Left lung (tissue), 10 donors: Measurements from ENCODE around the gene RBPJL. TPM values are rescaled to one million over a fixed set of nuclear protein-coding genes. Genes with fewer than 3 reads are reported as not detected.

Source experiments
- ATAC-seq: fragments of 200-7000 bp; cut with Tn5 transposase; one replicate; pipeline ENCODE4 v1.9.1; 2020; ENCODE audit warnings: moderate library complexity
- DNase-seq, 4 donors: peaks; one replicate each; pipeline ENCODE4 v3.0.0-alpha.2; 2013 to 2020
- H3K27ac ChIP-seq, 2 donors: fragments of 200-600 bp; sonication (generic) in 1 of 2; one replicate each; pipeline versions ENCODE4 v1.5.0 to v1.8.0; 2020 to 2021
- H3K27me3 ChIP-seq, 2 donors: fragments of 200-600 bp; sonication (generic) in 1 of 2; one replicate each; pipeline versions ENCODE4 v1.5.0 to v1.8.0; 2020 to 2021
- H3K36me3 ChIP-seq, 2 donors: fragments of 200-600 bp; sonication (generic) in 1 of 2; one replicate each; pipeline versions ENCODE4 v1.5.0 to v1.8.0; 2020 to 2021
- H3K4me1 ChIP-seq, 2 donors: fragments of 200-600 bp; one replicate each; pipeline ENCODE4 v1.8.0; 2021
- H3K4me3 ChIP-seq, 2 donors: fragments of 200-600 bp; sonication (generic) in 1 of 2; one replicate each; pipeline versions ENCODE4 v1.5.0 to v1.8.0; 2020 to 2021; ENCODE audit warnings: mild to moderate bottlenecking in 1 of 2
- H3K9me3 ChIP-seq, 2 donors: fragments of 200-600 bp; sonication (generic) in 1 of 2; one replicate each; pipeline versions ENCODE4 v1.5.0 to v1.8.0; 2020 to 2021
- intact Hi-C, 2 donors: fragments of 100-400 bp; cut with DNase I; formaldehyde crosslinking; loops; one replicate each; pipeline versions ENCODE4 v1.11.2 to v1.14.2; 2022
- polyA plus RNA-seq, 6 donors: library from polyadenylated mRNA; unstranded; fragments of 120-200 nt; gene quantifications; one replicate each; pipeline ENCODE4 v1.2.1, GENCODE V29; 2013; ENCODE audit not compliant: insufficient read length in 6 of 6
- total RNA-seq, 2 donors: library from RNA; stranded (reverse); fragmentation: NEBNext Ultra II Directional; extraction: Animal tissue kit (Norgen Biotek cat#: 25700); gene quantifications; one replicate each; pipeline ENCODE4 v1.2.1, GENCODE V29; 2021
- TF ChIP-seq, protein P1 (sequence below), 2 donors: fragments of 200-600 bp; sonication (generic) in 1 of 2; IDR thresholded peaks; one replicate each; pipeline versions ENCODE4 v1.5.0 to v1.8.0; 2021; ENCODE audit warnings: antibody characterized with exemption in 2 of 2
- donor health status: DM: no; HTN: yes; CAD: no.
- donor health status: DM: no; HTN: no; CAD: no.

The RBPJL gene
- total and polyA plus RNA-seq, 8 donors, result not detected

DNA sequence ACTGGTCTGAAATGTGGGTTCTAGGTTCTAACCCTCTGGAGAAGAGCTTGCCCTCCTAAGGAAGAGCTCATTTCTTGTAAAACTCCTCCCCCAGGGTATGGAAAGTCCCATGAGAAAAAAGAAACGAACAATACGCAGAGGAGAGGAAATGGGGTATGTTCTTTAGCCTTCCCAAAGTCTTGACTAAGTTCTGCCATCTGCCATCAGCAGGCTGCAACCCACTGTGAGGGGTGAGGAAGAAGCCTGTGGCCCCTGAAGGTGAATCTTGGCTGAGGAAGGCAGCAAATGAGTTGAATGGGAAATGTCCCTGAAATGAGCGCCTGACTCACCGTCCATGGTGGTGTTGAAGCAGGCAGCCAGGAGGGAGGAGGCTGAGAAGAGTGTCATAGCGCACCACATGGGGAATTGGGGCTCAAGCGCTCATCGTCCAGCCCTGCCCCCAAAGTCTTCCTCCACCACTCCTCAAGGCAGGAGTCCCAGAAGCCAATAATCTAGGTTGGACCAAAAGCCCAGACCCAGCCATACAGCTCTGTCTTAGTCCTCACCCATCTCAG is 11.8 kb downstream of the RBPJL start:
- no peaks in the 10 kb centered on the region for H3K9me3 ChIP-seq
- ATAC-seq (no peak), DNase-seq (no peak)
- H3K27ac ChIP-seq, result no peak overlapping the region
- intact Hi-C loops, result no loop called here
- TF ChIP-seq, protein P1, sequence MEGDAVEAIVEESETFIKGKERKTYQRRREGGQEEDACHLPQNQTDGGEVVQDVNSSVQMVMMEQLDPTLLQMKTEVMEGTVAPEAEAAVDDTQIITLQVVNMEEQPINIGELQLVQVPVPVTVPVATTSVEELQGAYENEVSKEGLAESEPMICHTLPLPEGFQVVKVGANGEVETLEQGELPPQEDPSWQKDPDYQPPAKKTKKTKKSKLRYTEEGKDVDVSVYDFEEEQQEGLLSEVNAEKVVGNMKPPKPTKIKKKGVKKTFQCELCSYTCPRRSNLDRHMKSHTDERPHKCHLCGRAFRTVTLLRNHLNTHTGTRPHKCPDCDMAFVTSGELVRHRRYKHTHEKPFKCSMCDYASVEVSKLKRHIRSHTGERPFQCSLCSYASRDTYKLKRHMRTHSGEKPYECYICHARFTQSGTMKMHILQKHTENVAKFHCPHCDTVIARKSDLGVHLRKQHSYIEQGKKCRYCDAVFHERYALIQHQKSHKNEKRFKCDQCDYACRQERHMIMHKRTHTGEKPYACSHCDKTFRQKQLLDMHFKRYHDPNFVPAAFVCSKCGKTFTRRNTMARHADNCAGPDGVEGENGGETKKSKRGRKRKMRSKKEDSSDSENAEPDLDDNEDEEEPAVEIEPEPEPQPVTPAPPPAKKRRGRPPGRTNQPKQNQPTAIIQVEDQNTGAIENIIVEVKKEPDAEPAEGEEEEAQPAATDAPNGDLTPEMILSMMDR (IDR thresholded peaks at IDR 0.05), result no peak
- H3K4me1 ChIP-seq, result peaks cover 0 to 19% of the 10 kb centered on the region in 2 donors
- H3K4me3 ChIP-seq, result no peak overlapping the region
- H3K27me3 ChIP-seq, result peaks cover 19 to 45% of the 10 kb centered on the region in 2 donors
- no peaks in the 10 kb centered on the region for H3K36me3 ChIP-seq

- no peak for ATAC-seq
- H3K4me1 ChIP-seq, result peaks cover 0 to 21% of the 10 kb centered on the region in 2 donors
- H3K27me3 ChIP-seq, result peaks cover 19 to 41% of the 10 kb centered on the region in 2 donors
- DNase-seq, result no peak
- no peaks in the 10 kb centered on the region for H3K36me3 ChIP-seq
- no peak overlapping the region for H3K27ac ChIP-seq
- TF ChIP-seq, protein P1 (IDR thresholded peaks at IDR 0.05), result no peak
- intact Hi-C loops, result no loop called here
- H3K4me3 ChIP-seq, result no peak overlapping the region
- no peaks in the 10 kb centered on the region for H3K9me3 ChIP-seq
Observed at GRCh38 chr20:45318948-45319347, 12.3 kb downstream of the RBPJL start.

GRCh38 chr20:45320948-45321595 is 14.4 kb downstream of the RBPJL start:
- DNase-seq (no peak), ATAC-seq (no peak)
- H3K27me3 ChIP-seq, result peaks cover 8 to 19% of the 10 kb centered on the region in 2 donors
- H3K36me3 ChIP-seq, result peaks cover 0 to 20% of the 10 kb centered on the region in 2 donors
- H3K4me3 ChIP-seq, result no peak overlapping the region
- TF ChIP-seq, protein P1 (IDR thresholded peaks at IDR 0.05), result no peak
- no peak overlapping the region for H3K27ac ChIP-seq
- H3K9me3 ChIP-seq, result no peaks in the 10 kb centered on the region
- intact Hi-C loops, result loop anchor here in 1 of 2 donors (5.0 to 10.0 kb wide), 2 partner anchors 116 to 454 kb away; no protein-coding TSS in a partner anchor
- peaks cover 0 to 21% of the 10 kb centered on the region in 2 donors for H3K4me1 ChIP-seq

DNA sequence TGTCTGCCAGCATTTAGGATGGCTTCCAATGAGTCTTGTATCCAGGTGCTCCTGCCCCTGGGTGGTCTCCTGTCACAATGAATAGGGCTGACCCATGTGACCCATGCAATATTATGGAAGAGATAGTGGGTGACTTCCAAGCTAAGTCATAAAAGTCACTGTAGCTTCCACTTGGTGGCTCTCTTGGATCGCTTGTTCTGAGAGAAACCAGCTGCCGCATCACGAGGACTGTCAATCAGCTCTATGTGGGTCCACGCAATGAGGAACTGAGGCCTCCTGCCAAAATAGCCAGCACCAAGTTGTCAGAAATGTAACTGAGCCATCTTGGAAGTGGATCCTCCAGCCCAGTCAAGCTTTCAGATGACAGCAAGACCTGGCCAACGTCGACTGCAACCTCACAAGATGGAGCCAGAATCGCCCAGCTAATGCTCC is 16.3 kb downstream of the RBPJL start:
- intact Hi-C loops, result loop anchor here in 1 of 2 donors (5.0 to 10.0 kb wide), 2 partner anchors 114 to 452 kb away; no protein-coding TSS in a partner anchor
- TF ChIP-seq, protein P1 (IDR thresholded peaks at IDR 0.05), result peak in 1 of 2 donors; percentile 8

GRCh38 chr20:45323731-45324130 is 17.1 kb downstream of the RBPJL start:
- Histone ChIP-seq H3K27ac (no peak overlapping the region), H3K27me3 (no peaks in the 10 kb centered on the region), H3K36me3 (peaks cover 0 to 44% of the 10 kb centered on the region in 2 donors), H3K4me3 (no peak overlapping the region), H3K9me3 (no peaks in the 10 kb centered on the region), H3K4me1 (peaks cover 0 to 21% of the 10 kb centered on the region in 2 donors)
- intact Hi-C loops, result loop anchor here in 1 of 2 donors (5.0 to 10.0 kb wide), 2 partner anchors 114 to 451 kb away; no protein-coding TSS in a partner anchor
- peak; percentile 36 for ATAC-seq
- DNase-seq, result no peak
- TF ChIP-seq, protein P1 (IDR thresholded peaks at IDR 0.05), result no peak

More for the DNA sequence above, 16.3 kb downstream of the RBPJL start:
- DNase-seq (peak in 1 of 4 donors; percentile 83), ATAC-seq (peak; percentile 81)
- Histone ChIP-seq H3K4me3 (no peak overlapping the region), H3K36me3 (peaks cover 0 to 36% of the 10 kb centered on the region in 2 donors), H3K4me1 (peaks cover 0 to 21% of the 10 kb centered on the region in 2 donors), H3K27me3 (peaks cover 0 to under 1% of the 10 kb centered on the region in 2 donors), H3K27ac (no peak overlapping the region), H3K9me3 (no peaks in the 10 kb centered on the region)
